HepG2 (cell line): ENCODE measurements around the gene PRPSAP2. TPM values are rescaled to one million over a fixed set of nuclear protein-coding genes. Genes with fewer than 3 reads are reported as not detected.
A peak's percentile ranks its signal among the peaks of the same experiment; 100 is the strongest.

Experiments
- BHLHE40 ChIP-seq: IDR thresholded peaks from 2 replicates; pipeline ENCODE4 v1.6.1; 2011; ENCODE audit warnings: low read length, improper control_type of control experiment
- DPF2 ChIP-seq: sonication (generic); formaldehyde crosslinking; IDR thresholded peaks from 2 replicates; pipeline ENCODE4 v1.4.0; 2020; ENCODE audit warnings: mild to moderate bottlenecking, low read depth, missing genetic modification reagents, borderline replicate concordance
- ERF ChIP-seq: IDR thresholded peaks from 2 replicates; pipeline ENCODE4 v1.6.1; 2018; ENCODE audit warnings: missing biosample characterization, missing genetic modification reagents
- GATAD2A ChIP-seq: IDR thresholded peaks from 2 replicates; pipeline ENCODE4 v1.6.1; 2016
- HNF4G ChIP-seq, 2 experiments: sonication (generic) in 1 of 2; formaldehyde crosslinking in 1 of 2; IDR thresholded peaks; 2 replicates each; pipeline versions ENCODE4 v1.4.0 to v1.6.1; 2011 to 2020; ENCODE audit warnings: borderline replicate concordance in 2 of 2, low read depth in 2 of 2, mild to moderate bottlenecking in 2 of 2, low read length in 1 of 2, missing genetic modification reagents in 1 of 2, moderate library complexity in 1 of 2
- MED1 ChIP-seq: sonication (generic); formaldehyde crosslinking; IDR thresholded peaks from 2 replicates; pipeline ENCODE4 v1.4.0; 2020; ENCODE audit warnings: missing genetic modification reagents
- MLX ChIP-seq: IDR thresholded peaks from 2 replicates; pipeline ENCODE4 v1.6.1; 2016
- NR2F6 ChIP-seq, 2 experiments: IDR thresholded peaks; 2 replicates each; pipeline ENCODE4 v1.6.1; 2016; ENCODE audit warnings: antibody characterized with exemption in 1 of 2, mild to moderate bottlenecking in 1 of 2
- PHF21A ChIP-seq: sonication (generic); formaldehyde crosslinking; IDR thresholded peaks from 2 replicates; pipeline ENCODE4 v1.5.0; 2020; ENCODE audit warnings: mild to moderate bottlenecking, missing genetic modification reagents
- SAP130 ChIP-seq: IDR thresholded peaks from 2 replicates; pipeline ENCODE4 v1.6.1; 2016; ENCODE audit warnings: low read depth
- TEAD3 ChIP-seq: optimal IDR thresholded peaks from 2 replicates; pipeline ENCODE3; 2016; ENCODE audit warnings: borderline replicate concordance
- ZFP82 ChIP-seq: sonication (generic); formaldehyde crosslinking; IDR thresholded peaks from 2 replicates; pipeline ENCODE4 v1.5.1; 2020; ENCODE audit warnings: mild to moderate bottlenecking, missing genetic modification reagents, borderline replicate concordance
- ZNF253 ChIP-seq: sonication (generic); formaldehyde crosslinking; IDR thresholded peaks from 2 replicates; pipeline ENCODE4 v1.8.0; 2022; ENCODE audit warnings: mild to moderate bottlenecking, missing genetic modification reagents, borderline replicate concordance
- ZNF501 ChIP-seq: sonication (generic); formaldehyde crosslinking; IDR thresholded peaks from 2 replicates; pipeline ENCODE4 v1.5.1; 2020; ENCODE audit warnings: mild to moderate bottlenecking, moderate library complexity, missing genetic modification reagents
- ZNF512B ChIP-seq: sonication (generic); formaldehyde crosslinking; IDR thresholded peaks from 2 replicates; pipeline ENCODE4 v1.5.1; 2020; ENCODE audit warnings: missing genetic modification reagents, mild to moderate bottlenecking, borderline replicate concordance
- ZNF598 ChIP-seq: sonication (generic); formaldehyde crosslinking; IDR thresholded peaks from 2 replicates; pipeline ENCODE4 v1.5.1; 2020; ENCODE audit warnings: mild to moderate bottlenecking, missing genetic modification reagents, borderline replicate concordance
- ZNF619 ChIP-seq: sonication (generic); formaldehyde crosslinking; IDR thresholded peaks from 2 replicates; pipeline ENCODE4 v1.4.0; 2020; ENCODE audit warnings: mild to moderate bottlenecking, missing genetic modification reagents
- ZNF687 ChIP-seq: sonication (generic); formaldehyde crosslinking; IDR thresholded peaks from 2 replicates; pipeline ENCODE4 v1.5.1; 2020; ENCODE audit warnings: mild to moderate bottlenecking, missing genetic modification reagents, moderate library complexity
- ZNF83 ChIP-seq: sonication (generic); formaldehyde crosslinking; IDR thresholded peaks from 2 replicates; pipeline ENCODE4 v1.4.0; 2020; ENCODE audit warnings: missing genetic modification reagents, mild to moderate bottlenecking, borderline replicate concordance
- ZSCAN12 ChIP-seq: sonication (generic); formaldehyde crosslinking; IDR thresholded peaks from 2 replicates; pipeline ENCODE4 v1.9.0; 2021; ENCODE audit warnings: mild to moderate bottlenecking, missing genetic modification reagents
- polyA plus RNA-seq, 8 experiments: library from polyadenylated mRNA; depleted of rRNA in 3 of 8; stranded (reverse) in 7 of 8; unstranded in 1 of 8; fragments of >200 nt; fragmentation: Illumina TruSeq in 4 of 8; extraction: Trizol in 4 of 8; gene quantifications; 2 replicates each; pipeline versions ENCODE4 v1.2.1 to v1.2.3, GENCODE V29; 2011 to 2016; ENCODE audit warnings: low read depth in 4 of 8, missing spikeins in 1 of 8, mixed read lengths in 1 of 8; ENCODE audit not compliant: insufficient read depth in 1 of 8
- total RNA-seq, 5 experiments: library from RNA; depleted of rRNA; stranded (reverse); fragments of >200 nt; fragmentation: Illumina TruSeq; extraction: Trizol; gene quantifications; 2 replicates each; pipeline ENCODE4 v1.2.3, GENCODE V29; 2016; ENCODE audit warnings: low read depth in 1 of 5

PRPSAP2 gene
- total and polyA plus RNA-seq, 2 of the 13 experiments (the other 11 are each of a cell fraction or from before 2014, with no cell fraction given) = 34.0 to 58.9 TPM

DNA sequence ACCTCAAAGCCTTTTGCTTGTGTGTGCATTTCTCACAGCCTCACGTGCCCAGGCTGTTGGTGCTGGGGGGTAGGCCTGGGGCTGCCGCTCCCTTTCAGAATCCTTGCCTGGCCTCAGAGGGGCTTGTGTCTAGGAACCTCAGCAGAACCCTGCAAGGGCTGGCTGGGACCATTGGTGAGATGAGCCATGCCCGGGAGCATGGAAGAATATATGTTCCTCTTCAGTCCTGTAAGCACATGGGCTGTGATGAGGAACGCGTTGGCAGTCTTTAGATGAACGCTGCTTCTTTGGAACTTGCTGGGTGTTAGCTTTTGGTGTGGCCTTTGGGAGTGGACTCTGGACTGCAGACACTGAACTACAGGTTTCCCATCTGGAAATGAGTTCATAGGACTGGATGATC lies 62.0 kb downstream of the PRPSAP2 start (continued):
- TF ChIP-seq ZNF512B (no peak), ZNF619 (no peak), ZSCAN12 (CRISPR knock-in tag) (no peak), MED1 (CRISPR knock-in tag) (peak; percentile 16; the same call in 1 of the 2 replicates), MLX (0 out of 2 replicates have a peak, but pooled peaks have one; percentile 12), ERF (CRISPR knock-in tag) (0 out of 2 replicates have a peak, but pooled peaks have one; percentile 14), NR2F6 (IDR thresholded peaks at IDR 0.05) (no peak), NR2F6 (CRISPR knock-in tag; IDR thresholded peaks at IDR 0.05) (peak; percentile 38; the same call in 1 of the 2 replicates), ZFP82 (CRISPR knock-in tag) (no peak), GATAD2A (peak; percentile 54; the same call in 1 of the 2 replicates), BHLHE40 (peak; percentile 72), SAP130 (CRISPR knock-in tag) (peak; percentile 42), ZNF501 (CRISPR knock-in tag) (no peak), TEAD3 (CRISPR knock-in tag) (peak; percentile 27), ZNF598 (0 out of 2 replicates have a peak, but pooled peaks have one; percentile 34), ZNF687 (peak; percentile 67), ZNF83 (CRISPR knock-in tag) (no peak), ZNF253 (CRISPR knock-in tag) (no peak), PHF21A (CRISPR knock-in tag) (peak; percentile 28; the same call in 1 of the 2 replicates), DPF2 (CRISPR knock-in tag) (no peak), HNF4G (IDR thresholded peaks at IDR 0.05; ENCODE audit: borderline replicate concordance, low read depth, low read length) (peak; percentile 79), HNF4G (CRISPR knock-in tag; IDR thresholded peaks at IDR 0.05; ENCODE audit: borderline replicate concordance, low read depth) (no peak)
